Liver (tissue), 9 donors: ENCODE results near the gene BORCS5. TPM values are rescaled to one million over a fixed set of nuclear protein-coding genes. Genes with fewer than 3 reads are reported as not detected.
A peak's percentile ranks its signal among the peaks of the same experiment; 100 is the strongest.

Experiments
- DNase-seq: peaks from one replicate; pipeline ENCODE4 v3.0.0-alpha.2; 2017; ENCODE audit warnings: low spot score
- H3K27ac ChIP-seq, 2 donors: one replicate each; pipeline ENCODE4 v1.7.0; 2013; ENCODE audit warnings: inconsistent platforms in 2 of 2, low read length in 2 of 2, control low read depth in 1 of 2, low read depth in 1 of 2, mild to moderate bottlenecking in 1 of 2
- H3K27me3 ChIP-seq, 4 donors: one replicate each; pipeline versions ENCODE4 v1.6.1 to v1.7.0; 2013; ENCODE audit warnings: low read length in 3 of 4, inconsistent platforms in 1 of 4, mild to moderate bottlenecking in 1 of 4, moderate library complexity in 1 of 4; ENCODE audit not compliant: control insufficient read depth in 4 of 4, insufficient read depth in 4 of 4
- H3K36me3 ChIP-seq, 4 donors: one replicate each; pipeline versions ENCODE4 v1.6.1 to v1.7.0; 2013; ENCODE audit warnings: low read length in 3 of 4, mild to moderate bottlenecking in 3 of 4, low read depth in 1 of 4, moderate library complexity in 1 of 4; ENCODE audit not compliant: control insufficient read depth in 4 of 4, insufficient read depth in 3 of 4
- H3K4me1 ChIP-seq, 4 donors: one replicate each; pipeline versions ENCODE4 v1.6.1 to v1.7.0; 2013; ENCODE audit warnings: low read length in 3 of 4, mild to moderate bottlenecking in 3 of 4, moderate library complexity in 1 of 4; ENCODE audit not compliant: control insufficient read depth in 4 of 4, insufficient read depth in 4 of 4
- H3K4me3 ChIP-seq, 3 donors: one replicate each; pipeline versions ENCODE4 v1.6.1 to v1.7.0; 2013; ENCODE audit warnings: low read length in 3 of 3, control low read depth in 1 of 3, low read depth in 1 of 3, mild to moderate bottlenecking in 1 of 3
- H3K9ac ChIP-seq, 2 donors: one replicate each; pipeline ENCODE4 v1.7.0; 2013; ENCODE audit warnings: low read length in 2 of 2, mild to moderate bottlenecking in 2 of 2, moderate library complexity in 2 of 2, control low read depth in 1 of 2, low read depth in 1 of 2
- H3K9me3 ChIP-seq, 4 donors: one replicate each; pipeline versions ENCODE4 v1.6.1 to v1.7.0; 2013; ENCODE audit warnings: low read length in 3 of 4; ENCODE audit not compliant: control insufficient read depth in 4 of 4
- EGR1 ChIP-seq, 2 donors: IDR thresholded peaks; 2 replicates each; pipeline ENCODE4 v1.6.1; 2016 to 2018; ENCODE audit warnings: antibody characterized with exemption in 2 of 2, low read depth in 2 of 2
- FOXA1 ChIP-seq: IDR thresholded peaks from 2 replicates; pipeline ENCODE4 v1.6.1; 2016; ENCODE audit warnings: antibody characterized with exemption
- FOXA2 ChIP-seq: IDR thresholded peaks from 2 replicates; pipeline ENCODE4 v1.6.1; 2016; ENCODE audit warnings: antibody characterized with exemption
- GABPA ChIP-seq, 2 donors: IDR thresholded peaks in 1 of 2; conservative IDR thresholded peaks in 1 of 2; 2 replicates each; pipeline ENCODE4 v1.6.1; 2016; ENCODE audit warnings: antibody characterized with exemption in 2 of 2, mild to moderate bottlenecking in 1 of 2, moderate library complexity in 1 of 2
- HNF4A ChIP-seq, 2 donors: conservative IDR thresholded peaks; 2 replicates each; pipeline ENCODE4 v1.6.1; 2016; ENCODE audit warnings: antibody characterized with exemption in 2 of 2, mild to moderate bottlenecking in 2 of 2
- HNF4G ChIP-seq: IDR thresholded peaks from 2 replicates; pipeline ENCODE4 v1.6.1; 2016; ENCODE audit warnings: antibody characterized with exemption
- JUND ChIP-seq, 2 donors: IDR thresholded peaks; 2 replicates each; pipeline ENCODE4 v1.6.1; 2016; ENCODE audit warnings: antibody characterized with exemption in 2 of 2
- NR2F2 ChIP-seq: IDR thresholded peaks from 2 replicates; pipeline ENCODE4 v1.6.1; 2016; ENCODE audit warnings: antibody characterized with exemption
- RAD21 ChIP-seq, 2 donors: IDR thresholded peaks; 2 replicates each; pipeline ENCODE4 v1.6.1; 2016; ENCODE audit warnings: antibody characterized with exemption in 2 of 2, mild to moderate bottlenecking in 2 of 2
- RXRA ChIP-seq, 2 donors: IDR thresholded peaks; 2 replicates each; pipeline ENCODE4 v1.6.1; 2017 to 2018; ENCODE audit warnings: antibody characterized with exemption in 2 of 2, mild to moderate bottlenecking in 1 of 2
- SP1 ChIP-seq: IDR thresholded peaks from 2 replicates; pipeline ENCODE4 v1.6.1; 2018; ENCODE audit warnings: antibody characterized with exemption, mild to moderate bottlenecking
- TAF1 ChIP-seq: conservative IDR thresholded peaks from 2 replicates; pipeline ENCODE4 v1.6.1; 2016; ENCODE audit warnings: antibody characterized with exemption, mild to moderate bottlenecking
- YY1 ChIP-seq: IDR thresholded peaks from 2 replicates; pipeline ENCODE4 v1.6.1; 2016; ENCODE audit warnings: antibody characterized with exemption, mild to moderate bottlenecking
- WGBS: extraction: QIAGEN DNeasy Blood & Tissue Kit; methylation state at CpG from one replicate; pipeline ENCODE4 v1.1.7; 2013; 5-methylcytosine and 5-hydroxymethylcytosine counted together
- polyA plus RNA-seq, 2 donors: library from polyadenylated mRNA; stranded (reverse) in 1 of 2; unstranded in 1 of 2; fragments of 200-250 nt in 1 of 2; fragments of >200 nt in 1 of 2; fragmentation: Nextera tagmentation in 1 of 2; extraction: Ambion mirVana in 1 of 2; gene quantifications; one replicate each; pipeline versions ENCODE4 v1.2.1 to v1.2.3, GENCODE V29; 2013 to 2015
- total RNA-seq, 2 donors: library from RNA; depleted of rRNA; stranded (reverse); fragments of >200 nt; gene quantifications; one replicate each; pipeline ENCODE4 v1.2.3, GENCODE V29; 2014
- TF ChIP-seq, protein P1 (sequence below): IDR thresholded peaks from 2 replicates; pipeline ENCODE4 v1.6.1; 2016; ENCODE audit warnings: antibody characterized with exemption
- TF ChIP-seq, protein P2 (sequence below): fragments of 150-350 bp; IDR thresholded peaks from 2 replicates; pipeline ENCODE4 v1.5.1; 2017; ENCODE audit warnings: improper control_type of control experiment, low read depth, low read length; ENCODE audit not compliant: missing input control
- TF ChIP-seq, protein P3 (sequence below): IDR thresholded peaks from 2 replicates; pipeline ENCODE4 v1.6.1; 2016; ENCODE audit warnings: antibody characterized with exemption
- TF ChIP-seq, protein P4 (sequence below): IDR thresholded peaks from 2 replicates; pipeline ENCODE4 v1.6.1; 2016; ENCODE audit warnings: antibody characterized with exemption
- TF ChIP-seq, protein P5 (sequence below): IDR thresholded peaks from 2 replicates; pipeline ENCODE4 v1.6.1; 2016; ENCODE audit warnings: antibody characterized with exemption, mild to moderate bottlenecking
- donor health status: healthy.
- donor health status: healthy.
- donor health status: healthy.
- donor health status: healthy.
- donor health status: healthy.

The BORCS5 gene
- total and polyA plus RNA-seq, 4 donors = 4.5 to 11.4 (median 8.1) TPM

DNA sequence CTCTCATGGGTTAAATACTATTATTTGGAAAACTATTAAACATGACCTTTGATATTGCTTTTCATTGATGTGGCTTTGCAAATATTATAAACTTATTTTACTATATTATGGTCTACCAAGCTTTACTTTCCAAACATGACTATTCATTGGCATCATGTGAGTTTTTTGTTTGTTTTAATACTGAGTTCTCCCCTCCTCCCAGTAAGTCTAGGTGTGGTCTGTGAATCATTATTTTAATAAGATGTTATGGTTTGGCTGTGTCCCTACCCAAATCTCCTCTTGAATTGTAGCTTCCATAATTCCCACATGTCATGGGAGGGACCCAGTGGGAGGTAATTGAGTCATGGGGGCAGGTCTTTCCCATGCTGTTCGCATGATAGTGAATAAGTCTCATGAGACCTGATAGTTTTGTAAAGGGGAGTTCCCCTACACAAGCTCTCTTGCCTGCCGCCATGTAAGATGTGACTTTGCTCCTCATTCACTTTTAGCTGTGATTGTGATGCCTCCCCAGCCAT lies 80.0 kb downstream of the BORCS5 start:
- DNase-seq = no peak
- no peak overlapping the region for H3K27ac ChIP-seq
- H3K9me3 ChIP-seq = no peaks in the 10 kb centered on the region
- 96% methylated on average over 2 of the region's 2 CpGs for WGBS
- peaks cover 0 to 2% (median 0%) of the 10 kb centered on the region in 4 donors for H3K36me3 ChIP-seq
- H3K9ac ChIP-seq = no peak overlapping the region
- TF ChIP-seq TAF1 (no peak), SP1 (no peak), NR2F2 (no peak), RAD21 (IDR thresholded peaks at IDR 0.05) (no peak), FOXA1 (no peak)
- TF ChIP-seq, protein P1, sequence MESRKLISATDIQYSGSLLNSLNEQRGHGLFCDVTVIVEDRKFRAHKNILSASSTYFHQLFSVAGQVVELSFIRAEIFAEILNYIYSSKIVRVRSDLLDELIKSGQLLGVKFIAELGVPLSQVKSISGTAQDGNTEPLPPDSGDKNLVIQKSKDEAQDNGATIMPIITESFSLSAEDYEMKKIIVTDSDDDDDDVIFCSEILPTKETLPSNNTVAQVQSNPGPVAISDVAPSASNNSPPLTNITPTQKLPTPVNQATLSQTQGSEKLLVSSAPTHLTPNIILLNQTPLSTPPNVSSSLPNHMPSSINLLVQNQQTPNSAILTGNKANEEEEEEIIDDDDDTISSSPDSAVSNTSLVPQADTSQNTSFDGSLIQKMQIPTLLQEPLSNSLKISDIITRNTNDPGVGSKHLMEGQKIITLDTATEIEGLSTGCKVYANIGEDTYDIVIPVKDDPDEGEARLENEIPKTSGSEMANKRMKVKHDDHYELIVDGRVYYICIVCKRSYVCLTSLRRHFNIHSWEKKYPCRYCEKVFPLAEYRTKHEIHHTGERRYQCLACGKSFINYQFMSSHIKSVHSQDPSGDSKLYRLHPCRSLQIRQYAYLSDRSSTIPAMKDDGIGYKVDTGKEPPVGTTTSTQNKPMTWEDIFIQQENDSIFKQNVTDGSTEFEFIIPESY = no peak
- peaks cover 2 to 19% (median 3%) of the 10 kb centered on the region in 4 donors for H3K4me1 ChIP-seq
- no peaks in the 10 kb centered on the region for H3K27me3 ChIP-seq
- no peak overlapping the region for H3K4me3 ChIP-seq

DNA sequence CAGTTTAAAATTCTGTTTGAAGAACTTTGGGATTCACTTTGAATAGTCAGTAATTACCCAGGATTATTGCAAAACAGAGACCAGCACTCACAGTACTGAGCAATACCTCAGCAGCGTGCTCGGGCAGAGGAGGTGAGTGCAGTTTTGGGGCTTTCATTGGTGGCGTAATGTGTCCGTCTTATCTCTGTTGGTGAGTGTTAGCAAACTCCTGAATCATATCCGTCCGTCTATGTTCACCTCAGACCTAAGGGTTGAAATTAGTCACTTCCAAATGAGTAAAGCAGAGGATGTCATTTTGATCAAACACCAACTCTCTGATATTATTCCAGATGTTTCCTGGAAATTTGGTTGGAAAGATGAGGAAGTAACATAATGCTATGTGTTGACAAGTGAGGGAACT lies 82.8 kb downstream of the BORCS5 start:
- peak; percentile 73 to 74 for TF ChIP-seq HNF4A (conservative IDR thresholded peaks at IDR 0.05)
- TF ChIP-seq SP1 = peak; percentile 91
- no peak for TF ChIP-seq EGR1 (IDR thresholded peaks at IDR 0.05; ENCODE audit: low read depth in 2 of 2)
- TF ChIP-seq, protein P1 = no peak
- TF ChIP-seq, protein P2, sequence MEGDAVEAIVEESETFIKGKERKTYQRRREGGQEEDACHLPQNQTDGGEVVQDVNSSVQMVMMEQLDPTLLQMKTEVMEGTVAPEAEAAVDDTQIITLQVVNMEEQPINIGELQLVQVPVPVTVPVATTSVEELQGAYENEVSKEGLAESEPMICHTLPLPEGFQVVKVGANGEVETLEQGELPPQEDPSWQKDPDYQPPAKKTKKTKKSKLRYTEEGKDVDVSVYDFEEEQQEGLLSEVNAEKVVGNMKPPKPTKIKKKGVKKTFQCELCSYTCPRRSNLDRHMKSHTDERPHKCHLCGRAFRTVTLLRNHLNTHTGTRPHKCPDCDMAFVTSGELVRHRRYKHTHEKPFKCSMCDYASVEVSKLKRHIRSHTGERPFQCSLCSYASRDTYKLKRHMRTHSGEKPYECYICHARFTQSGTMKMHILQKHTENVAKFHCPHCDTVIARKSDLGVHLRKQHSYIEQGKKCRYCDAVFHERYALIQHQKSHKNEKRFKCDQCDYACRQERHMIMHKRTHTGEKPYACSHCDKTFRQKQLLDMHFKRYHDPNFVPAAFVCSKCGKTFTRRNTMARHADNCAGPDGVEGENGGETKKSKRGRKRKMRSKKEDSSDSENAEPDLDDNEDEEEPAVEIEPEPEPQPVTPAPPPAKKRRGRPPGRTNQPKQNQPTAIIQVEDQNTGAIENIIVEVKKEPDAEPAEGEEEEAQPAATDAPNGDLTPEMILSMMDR = no peak
- TF ChIP-seq, protein P3, sequence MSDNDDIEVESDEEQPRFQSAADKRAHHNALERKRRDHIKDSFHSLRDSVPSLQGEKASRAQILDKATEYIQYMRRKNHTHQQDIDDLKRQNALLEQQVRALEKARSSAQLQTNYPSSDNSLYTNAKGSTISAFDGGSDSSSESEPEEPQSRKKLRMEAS = peak; percentile 82
- TF ChIP-seq FOXA1 = no peak
- TF ChIP-seq, protein P4, sequence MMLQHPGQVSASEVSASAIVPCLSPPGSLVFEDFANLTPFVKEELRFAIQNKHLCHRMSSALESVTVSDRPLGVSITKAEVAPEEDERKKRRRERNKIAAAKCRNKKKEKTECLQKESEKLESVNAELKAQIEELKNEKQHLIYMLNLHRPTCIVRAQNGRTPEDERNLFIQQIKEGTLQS = peak; percentile 31
- peak; percentile 70 to 88 for TF ChIP-seq JUND (IDR thresholded peaks at IDR 0.05)
- TF ChIP-seq RAD21 (IDR thresholded peaks at IDR 0.05) = peak; percentile 54 to 66
- TF ChIP-seq GABPA (IDR thresholded peaks at IDR 0.05 in 1 of 2, conservative IDR thresholded peaks at IDR 0.05 in 1 of 2) = no peak
- peak; percentile 76 for TF ChIP-seq YY1
- peak; percentile 35 for TF ChIP-seq FOXA2
- TF ChIP-seq TAF1 = peak; percentile 52
- TF ChIP-seq RXRA (IDR thresholded peaks at IDR 0.05) = peak; percentile 87
- peak; percentile 26 for TF ChIP-seq NR2F2
- TF ChIP-seq HNF4G = peak; percentile 25
- TF ChIP-seq, protein P5, sequence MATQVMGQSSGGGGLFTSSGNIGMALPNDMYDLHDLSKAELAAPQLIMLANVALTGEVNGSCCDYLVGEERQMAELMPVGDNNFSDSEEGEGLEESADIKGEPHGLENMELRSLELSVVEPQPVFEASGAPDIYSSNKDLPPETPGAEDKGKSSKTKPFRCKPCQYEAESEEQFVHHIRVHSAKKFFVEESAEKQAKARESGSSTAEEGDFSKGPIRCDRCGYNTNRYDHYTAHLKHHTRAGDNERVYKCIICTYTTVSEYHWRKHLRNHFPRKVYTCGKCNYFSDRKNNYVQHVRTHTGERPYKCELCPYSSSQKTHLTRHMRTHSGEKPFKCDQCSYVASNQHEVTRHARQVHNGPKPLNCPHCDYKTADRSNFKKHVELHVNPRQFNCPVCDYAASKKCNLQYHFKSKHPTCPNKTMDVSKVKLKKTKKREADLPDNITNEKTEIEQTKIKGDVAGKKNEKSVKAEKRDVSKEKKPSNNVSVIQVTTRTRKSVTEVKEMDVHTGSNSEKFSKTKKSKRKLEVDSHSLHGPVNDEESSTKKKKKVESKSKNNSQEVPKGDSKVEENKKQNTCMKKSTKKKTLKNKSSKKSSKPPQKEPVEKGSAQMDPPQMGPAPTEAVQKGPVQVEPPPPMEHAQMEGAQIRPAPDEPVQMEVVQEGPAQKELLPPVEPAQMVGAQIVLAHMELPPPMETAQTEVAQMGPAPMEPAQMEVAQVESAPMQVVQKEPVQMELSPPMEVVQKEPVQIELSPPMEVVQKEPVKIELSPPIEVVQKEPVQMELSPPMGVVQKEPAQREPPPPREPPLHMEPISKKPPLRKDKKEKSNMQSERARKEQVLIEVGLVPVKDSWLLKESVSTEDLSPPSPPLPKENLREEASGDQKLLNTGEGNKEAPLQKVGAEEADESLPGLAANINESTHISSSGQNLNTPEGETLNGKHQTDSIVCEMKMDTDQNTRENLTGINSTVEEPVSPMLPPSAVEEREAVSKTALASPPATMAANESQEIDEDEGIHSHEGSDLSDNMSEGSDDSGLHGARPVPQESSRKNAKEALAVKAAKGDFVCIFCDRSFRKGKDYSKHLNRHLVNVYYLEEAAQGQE = peak; percentile 79
- no peak overlapping the region for H3K4me3 ChIP-seq
- H3K27me3 ChIP-seq = no peaks in the 10 kb centered on the region
- peak overlapping the region; percentile 76 to 85 for H3K27ac ChIP-seq
- H3K9me3 ChIP-seq = no peaks in the 10 kb centered on the region
- H3K4me1 ChIP-seq = peaks cover 8 to 26% (median 9%) of the 10 kb centered on the region in 4 donors
- DNase-seq = no peak
- no peak overlapping the region for H3K9ac ChIP-seq
- peaks cover 0 to 2% (median 0%) of the 10 kb centered on the region in 4 donors for H3K36me3 ChIP-seq
- 26% methylated on average over 6 of the region's 6 CpGs for WGBS
